AG04449 (cell line): ENCODE results near the gene IWS1.

Experiments
- CTCF ChIA-PET: fragments of 350-600 bp; formaldehyde crosslinking; extraction: SDS; loops from one replicate; lab custom pipeline; 2021; ENCODE audit warnings: antibody characterized with exemption; lab: Yijun Ruan, JAX
- POLR2A ChIA-PET: fragments of 400-600, 350-600 bp; formaldehyde crosslinking; extraction: SDS; loops from one replicate; lab custom pipeline; 2020; ENCODE audit warnings: antibody characterized with exemption, inconsistent platforms; lab: Yijun Ruan, JAX
- DNase-seq: peaks from one replicate; pipeline ENCODE4 v3.0.0-alpha.2; 2010; ENCODE audit warnings: low read depth, low spot score
- H3K4me3 ChIP-seq: 2 replicates; pipeline ENCODE4 v1.5.1; 2011; ENCODE audit warnings: low read depth, mild to moderate bottlenecking, control low read depth, low read length
- TF ChIP-seq, protein P1 (sequence below): IDR thresholded peaks from one replicate; pipeline ENCODE4 v1.5.1; 2011; ENCODE audit warnings: mild to moderate bottlenecking, moderate library complexity, low read length, control low read depth, inconsistent platforms; ENCODE audit not compliant: insufficient read depth; ENCODE audit errors: missing control alignments

Gene IWS1

DNA sequence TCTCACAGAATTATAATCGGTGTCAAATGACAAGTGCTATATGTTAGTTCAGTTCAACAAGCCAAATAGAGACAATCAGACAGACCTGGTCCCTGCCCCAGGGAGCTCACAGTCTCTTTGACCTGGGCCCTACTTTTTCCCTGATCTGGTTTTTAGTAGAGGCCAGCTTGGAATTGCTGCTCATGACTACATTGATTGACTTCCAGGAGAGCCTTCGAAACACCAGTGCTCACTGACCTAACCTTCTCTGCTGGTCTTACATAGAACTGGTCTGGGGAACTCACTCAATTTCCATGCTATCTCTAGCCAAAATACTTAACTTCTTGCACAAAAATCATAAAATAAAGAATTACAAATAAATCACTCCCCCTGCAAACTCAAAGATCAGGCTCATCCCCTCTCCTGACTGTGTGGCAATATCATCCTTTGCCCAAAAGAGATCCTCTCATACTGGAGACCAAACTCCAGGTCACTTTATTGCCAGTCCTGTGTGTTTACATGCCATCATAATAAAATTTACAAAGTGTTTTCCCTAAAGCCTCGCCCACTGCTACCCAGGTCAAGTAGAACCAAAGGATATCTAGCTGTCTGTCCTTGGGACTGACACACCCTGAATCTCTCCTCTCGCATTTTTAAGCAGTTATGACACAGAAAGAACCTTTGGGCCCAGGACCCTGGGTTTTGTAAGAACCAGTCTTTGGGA lies 54.9 kb downstream of the IWS1 start:
- POLR2A ChIA-PET, result no interaction called here

DNA sequence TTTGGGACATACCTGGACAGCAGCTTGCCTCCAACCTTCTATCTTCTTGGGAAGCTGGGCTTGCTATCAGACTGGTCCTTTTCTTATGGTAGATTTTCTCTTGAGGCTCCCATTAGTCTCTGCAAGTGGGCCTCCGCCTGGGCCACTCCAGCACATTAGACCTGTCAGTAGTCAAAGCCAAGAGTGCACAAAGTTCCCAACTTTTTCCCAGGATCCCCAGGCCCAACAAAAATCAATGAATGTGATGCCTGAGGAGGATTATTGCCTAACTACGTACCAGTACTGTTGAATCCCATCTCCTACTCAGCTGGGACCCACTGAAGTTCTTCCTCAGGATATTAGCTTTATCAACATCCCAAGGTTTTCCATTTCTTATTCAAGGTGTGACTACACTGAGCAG lies 56.3 kb downstream of the IWS1 start:
- DNase-seq, result no peak
- ChIA-PET CTCF (interaction anchor here (9.2 kb wide), 1 partner anchor 10 kb away, joined by 70 read pairs; no protein-coding TSS in a partner anchor), POLR2A (no interaction called here)
- TF ChIP-seq, protein P1, sequence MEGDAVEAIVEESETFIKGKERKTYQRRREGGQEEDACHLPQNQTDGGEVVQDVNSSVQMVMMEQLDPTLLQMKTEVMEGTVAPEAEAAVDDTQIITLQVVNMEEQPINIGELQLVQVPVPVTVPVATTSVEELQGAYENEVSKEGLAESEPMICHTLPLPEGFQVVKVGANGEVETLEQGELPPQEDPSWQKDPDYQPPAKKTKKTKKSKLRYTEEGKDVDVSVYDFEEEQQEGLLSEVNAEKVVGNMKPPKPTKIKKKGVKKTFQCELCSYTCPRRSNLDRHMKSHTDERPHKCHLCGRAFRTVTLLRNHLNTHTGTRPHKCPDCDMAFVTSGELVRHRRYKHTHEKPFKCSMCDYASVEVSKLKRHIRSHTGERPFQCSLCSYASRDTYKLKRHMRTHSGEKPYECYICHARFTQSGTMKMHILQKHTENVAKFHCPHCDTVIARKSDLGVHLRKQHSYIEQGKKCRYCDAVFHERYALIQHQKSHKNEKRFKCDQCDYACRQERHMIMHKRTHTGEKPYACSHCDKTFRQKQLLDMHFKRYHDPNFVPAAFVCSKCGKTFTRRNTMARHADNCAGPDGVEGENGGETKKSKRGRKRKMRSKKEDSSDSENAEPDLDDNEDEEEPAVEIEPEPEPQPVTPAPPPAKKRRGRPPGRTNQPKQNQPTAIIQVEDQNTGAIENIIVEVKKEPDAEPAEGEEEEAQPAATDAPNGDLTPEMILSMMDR, result no peak
- H3K4me3 ChIP-seq, result no peak overlapping the region

More for the DNA sequence above, 54.9 kb downstream of the IWS1 start:
- DNase-seq, result no peak
- H3K4me3 ChIP-seq, result no peak overlapping the region
- TF ChIP-seq, protein P1, result no peak
- CTCF ChIA-PET, result interaction anchor here (1.9 to 9.2 kb wide), 2 partner anchors 8 to 147 kb away, joined by 10 to 70 read pairs; no protein-coding TSS in a partner anchor

DNA sequence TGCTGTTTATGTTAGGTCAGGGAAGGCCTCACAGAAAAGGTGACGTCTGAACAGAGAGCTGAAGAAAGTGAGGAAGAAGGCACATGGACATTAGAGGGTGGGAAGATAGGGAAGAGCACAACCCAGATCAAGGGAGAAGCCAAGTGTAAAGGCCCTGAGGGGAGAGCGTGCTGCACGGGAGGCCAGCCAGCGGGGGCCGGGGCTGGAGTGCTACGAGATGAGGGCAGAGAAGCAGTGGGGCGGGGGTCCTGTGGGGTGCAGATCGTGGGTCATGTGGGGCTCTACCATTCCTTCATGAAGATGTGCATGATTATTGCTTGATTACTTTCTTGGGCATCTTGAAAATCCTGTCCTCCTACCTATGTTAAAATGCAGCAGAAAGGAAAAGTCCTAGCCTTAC lies 57.2 kb downstream of the IWS1 start:
- TF ChIP-seq, protein P1, result no peak
- CTCF ChIA-PET, result interaction anchor here (9.2 kb wide), 1 partner anchor 11 kb away, joined by 70 read pairs; no protein-coding TSS in a partner anchor
- H3K4me3 ChIP-seq, result no peak overlapping the region
- DNase-seq, result no peak
- POLR2A ChIA-PET, result no interaction called here

DNA sequence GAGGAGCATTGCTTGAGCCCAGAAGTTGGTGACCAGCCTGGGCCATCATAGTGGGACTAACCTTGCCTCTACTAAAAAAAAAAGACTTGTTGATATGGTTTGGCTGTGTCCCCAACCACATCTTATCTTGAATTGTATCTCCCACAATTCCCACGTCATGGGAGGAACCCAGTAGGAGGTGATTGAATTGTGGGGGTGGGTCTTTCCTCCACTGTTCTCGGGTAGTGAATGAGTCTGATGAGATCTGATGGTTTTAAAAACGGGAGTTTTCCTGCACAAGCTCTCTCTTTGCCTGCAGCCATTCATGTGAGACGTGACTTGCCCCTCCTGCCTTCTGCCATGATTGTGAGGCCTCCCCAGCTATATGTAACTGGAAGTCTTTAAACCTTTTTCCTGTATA lies 61.0 kb downstream of the IWS1 start:
- no peak overlapping the region for H3K4me3 ChIP-seq
- TF ChIP-seq, protein P1, result no peak
- DNase-seq, result no peak
- CTCF ChIA-PET, result interaction anchor here (0.8 to 9.2 kb wide), 3 partner anchors 15 to 141 kb away, joined by 3 to 70 read pairs (median 5); no protein-coding TSS in a partner anchor
- POLR2A ChIA-PET, result no interaction called here

DNA sequence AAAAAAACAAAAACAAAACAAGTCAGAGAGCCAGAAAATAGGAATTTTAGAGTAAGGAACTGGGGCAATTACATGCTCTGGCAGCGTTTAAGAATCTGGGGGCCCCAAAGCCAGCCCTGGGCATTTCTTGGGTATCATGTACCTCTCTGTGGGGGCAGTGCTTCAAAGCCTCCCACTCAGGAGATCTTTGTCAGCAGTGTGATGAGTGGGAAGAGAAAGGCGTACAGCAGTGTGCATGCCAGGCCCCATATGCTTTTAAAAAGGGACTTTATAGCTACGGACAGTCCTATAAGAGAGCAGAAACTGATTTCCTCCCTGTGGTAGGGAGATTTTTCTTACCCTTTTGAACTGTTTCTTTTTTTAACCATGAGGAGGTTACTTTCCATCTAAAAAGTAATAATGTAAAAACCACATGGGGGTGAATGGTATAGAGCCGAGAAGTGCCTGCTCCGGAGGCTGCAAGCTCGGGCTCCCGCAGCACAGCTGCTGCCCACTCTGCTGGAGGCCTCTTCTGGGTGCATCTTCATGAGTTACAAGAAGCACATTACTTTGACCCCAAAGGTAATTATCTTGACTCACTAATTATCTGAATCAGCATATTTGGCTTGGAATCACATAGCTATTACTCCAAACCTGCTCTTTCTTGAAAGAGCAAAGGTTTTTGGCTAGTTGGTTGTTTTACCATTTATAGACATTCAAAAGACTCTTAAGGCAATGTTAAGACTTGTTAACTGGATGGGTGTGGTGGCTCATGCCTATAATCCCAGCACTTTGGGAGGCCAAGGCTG lies 61.6 kb downstream of the IWS1 start:
- TF ChIP-seq, protein P1, result no peak
- ChIA-PET POLR2A (no interaction called here), CTCF (interaction anchor here (0.7 to 9.2 kb wide), 4 partner anchors 15 to 140 kb away, joined by 3 to 70 read pairs (median 4); no protein-coding TSS in a partner anchor)
- DNase-seq, result no peak
- H3K4me3 ChIP-seq, result no peak overlapping the region
